Breast epithelium (tissue), 4 donors: ENCODE measurements around the gene ME3. TPM values are rescaled to one million over a fixed set of nuclear protein-coding genes. Genes with fewer than 3 reads are reported as not detected.
"Not testable (repeated sequence)": the region's sequence is repeated elsewhere in the genome, so short reads cannot be mapped to it uniquely, and the experiment has no call there.

Source experiments
- DNase-seq, 2 donors: peaks; one replicate each; pipeline ENCODE4 v3.0.0-alpha.2; 2019; ENCODE audit warnings: low spot score in 2 of 2
- H3K27ac ChIP-seq, 2 donors: fragments of 200-600 bp; sonication (generic) in 1 of 2; one replicate each; pipeline ENCODE4 v1.5.1; 2016 to 2019; ENCODE audit warnings: mild to moderate bottlenecking in 1 of 2
- H3K27me3 ChIP-seq, 2 donors: fragments of 200-600 bp; sonication (generic) in 1 of 2; one replicate each; pipeline versions ENCODE4 v1.5.1 to v1.6.0; 2017 to 2019; ENCODE audit warnings: control low read depth in 1 of 2, mild to moderate bottlenecking in 1 of 2
- H3K36me3 ChIP-seq: fragments of 200-600 bp; one replicate; pipeline ENCODE4 v1.5.1; 2019
- H3K4me1 ChIP-seq, 2 donors: fragments of 200-600 bp; sonication (generic); one replicate each; pipeline ENCODE4 v1.5.1; 2016 to 2019; ENCODE audit warnings: control low read depth in 1 of 2
- H3K4me3 ChIP-seq, 3 donors: fragments of 200-600 bp; sonication (generic); 1 replicate in 2 of 3; 2 replicates in 1 of 3; pipeline ENCODE4 v1.5.1; 2016 to 2019; ENCODE audit warnings: mild to moderate bottlenecking in 3 of 3, moderate library complexity in 2 of 3
- H3K9me3 ChIP-seq, 2 donors: fragments of 200-600 bp; sonication (generic) in 1 of 2; one replicate each; pipeline ENCODE4 v1.5.1; 2016 to 2019; ENCODE audit warnings: control low read depth in 1 of 2
- POLR2A ChIP-seq: fragments of 450-650 bp; IDR thresholded peaks from one replicate; pipeline ENCODE4 v1.6.1; 2016; ENCODE audit warnings: antibody characterized with exemption, mild to moderate bottlenecking, moderate library complexity
- POLR2AphosphoS5 ChIP-seq, 3 donors: sonication (generic); formaldehyde crosslinking; IDR thresholded peaks; one replicate each; pipeline ENCODE4 v1.6.1; 2017; ENCODE audit warnings: antibody characterized with exemption in 3 of 3
- intact Hi-C: fragments of 100-400 bp; cut with DNase I; formaldehyde crosslinking; loops from one replicate; pipeline ENCODE4 v1.15.1; 2023; ENCODE audit warnings: low total_unique reads
- total RNA-seq, 3 donors: library from RNA; depleted of rRNA; stranded (reverse); fragments of >200 nt; gene quantifications; one replicate each; pipeline ENCODE4 v1.1.0, GENCODE V29; 2016
- TF ChIP-seq, protein P1 (sequence below), 3 donors: fragments of 450-650 bp; IDR thresholded peaks; one replicate each; pipeline ENCODE4 v1.5.1; 2016 to 2017; ENCODE audit warnings: antibody characterized with exemption in 3 of 3, mild to moderate bottlenecking in 3 of 3, moderate library complexity in 3 of 3

The ME3 gene
- total RNA-seq, 3 donors from 2014 or later, result 53.0 to 68.5 (median 56.3) TPM

DNA sequence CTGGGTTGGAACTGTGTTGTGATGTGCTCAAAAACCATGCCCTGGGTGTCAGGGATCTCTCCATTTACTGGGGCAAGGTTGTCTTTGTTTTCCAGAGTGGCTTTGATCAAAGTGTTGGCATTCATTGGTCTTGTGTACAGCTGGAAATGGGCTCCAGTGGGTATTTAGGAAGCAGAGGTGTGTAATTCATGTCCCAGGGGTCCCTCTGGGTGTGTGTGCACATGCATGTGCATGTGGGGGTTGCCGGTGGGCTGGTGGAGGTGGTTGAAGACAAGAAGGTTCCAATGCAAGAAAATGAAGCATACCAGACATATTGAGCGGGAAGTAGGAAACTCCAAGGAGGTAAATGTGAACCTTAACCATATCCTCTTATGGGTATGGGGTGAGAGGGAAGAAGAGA is 121.7 kb downstream of the ME3 start:
- H3K4me3 ChIP-seq, result no peak overlapping the region
- H3K9me3 ChIP-seq, result no peaks in the 10 kb centered on the region
- TF ChIP-seq POLR2A (no peak), POLR2AphosphoS5 (IDR thresholded peaks at IDR 0.05) (no peak)
- TF ChIP-seq, protein P1, sequence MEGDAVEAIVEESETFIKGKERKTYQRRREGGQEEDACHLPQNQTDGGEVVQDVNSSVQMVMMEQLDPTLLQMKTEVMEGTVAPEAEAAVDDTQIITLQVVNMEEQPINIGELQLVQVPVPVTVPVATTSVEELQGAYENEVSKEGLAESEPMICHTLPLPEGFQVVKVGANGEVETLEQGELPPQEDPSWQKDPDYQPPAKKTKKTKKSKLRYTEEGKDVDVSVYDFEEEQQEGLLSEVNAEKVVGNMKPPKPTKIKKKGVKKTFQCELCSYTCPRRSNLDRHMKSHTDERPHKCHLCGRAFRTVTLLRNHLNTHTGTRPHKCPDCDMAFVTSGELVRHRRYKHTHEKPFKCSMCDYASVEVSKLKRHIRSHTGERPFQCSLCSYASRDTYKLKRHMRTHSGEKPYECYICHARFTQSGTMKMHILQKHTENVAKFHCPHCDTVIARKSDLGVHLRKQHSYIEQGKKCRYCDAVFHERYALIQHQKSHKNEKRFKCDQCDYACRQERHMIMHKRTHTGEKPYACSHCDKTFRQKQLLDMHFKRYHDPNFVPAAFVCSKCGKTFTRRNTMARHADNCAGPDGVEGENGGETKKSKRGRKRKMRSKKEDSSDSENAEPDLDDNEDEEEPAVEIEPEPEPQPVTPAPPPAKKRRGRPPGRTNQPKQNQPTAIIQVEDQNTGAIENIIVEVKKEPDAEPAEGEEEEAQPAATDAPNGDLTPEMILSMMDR (IDR thresholded peaks at IDR 0.05), result no peak
- peaks cover 0 to 22% of the 10 kb centered on the region in 2 donors for H3K4me1 ChIP-seq
- no peaks in the 10 kb centered on the region for H3K27me3 ChIP-seq
- DNase-seq, result no peak
- H3K27ac ChIP-seq, result peak overlapping the region; percentile 77 to 89
- H3K36me3 ChIP-seq, result no peaks in the 10 kb centered on the region
- intact Hi-C loops, result no loop called here

DNA sequence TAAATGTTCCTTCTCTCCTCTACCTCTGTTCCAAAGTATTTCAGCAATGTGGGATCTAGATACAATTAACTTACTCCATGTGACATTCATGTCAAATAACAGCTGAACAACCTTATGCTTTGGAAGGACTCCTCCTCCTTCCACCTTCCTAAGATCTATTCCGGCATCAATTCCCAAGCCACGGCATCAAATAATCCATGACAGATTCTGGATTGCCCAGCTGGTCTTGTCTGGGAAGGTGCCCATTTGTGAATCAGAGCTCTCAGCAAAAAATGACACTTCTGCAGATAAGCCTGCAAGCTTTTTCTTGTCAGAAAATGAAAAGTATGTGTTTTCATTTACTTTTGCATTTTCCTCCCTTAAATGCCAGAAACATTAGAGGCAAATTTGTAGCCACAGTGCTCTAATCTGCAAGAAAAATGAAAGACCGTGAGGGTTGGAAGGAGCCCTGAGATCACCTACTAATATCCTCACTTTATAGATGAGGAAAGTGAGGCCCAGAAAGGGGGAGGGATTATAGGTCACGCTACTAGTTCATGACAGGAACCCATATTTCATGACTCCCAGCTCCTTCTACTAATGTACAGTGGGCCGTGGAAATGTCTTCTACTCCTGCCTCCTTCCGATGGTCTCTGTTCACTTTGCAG is 124.0 kb downstream of the ME3 start:
- H3K4me1 ChIP-seq, result peaks cover 0 to 22% of the 10 kb centered on the region in 2 donors
- no peak overlapping the region for H3K4me3 ChIP-seq
- peak overlapping the region; percentile 79 to 89 for H3K27ac ChIP-seq
- TF ChIP-seq, protein P1 (IDR thresholded peaks at IDR 0.05), result no peak
- no peak for TF ChIP-seq POLR2AphosphoS5 (IDR thresholded peaks at IDR 0.05)
- TF ChIP-seq POLR2A, result no peak
- H3K9me3 ChIP-seq, result no peaks in the 10 kb centered on the region
- H3K27me3 ChIP-seq, result no peaks in the 10 kb centered on the region
- intact Hi-C loops, result no loop called here
- no peak for DNase-seq
- H3K36me3 ChIP-seq, result no peaks in the 10 kb centered on the region

DNA sequence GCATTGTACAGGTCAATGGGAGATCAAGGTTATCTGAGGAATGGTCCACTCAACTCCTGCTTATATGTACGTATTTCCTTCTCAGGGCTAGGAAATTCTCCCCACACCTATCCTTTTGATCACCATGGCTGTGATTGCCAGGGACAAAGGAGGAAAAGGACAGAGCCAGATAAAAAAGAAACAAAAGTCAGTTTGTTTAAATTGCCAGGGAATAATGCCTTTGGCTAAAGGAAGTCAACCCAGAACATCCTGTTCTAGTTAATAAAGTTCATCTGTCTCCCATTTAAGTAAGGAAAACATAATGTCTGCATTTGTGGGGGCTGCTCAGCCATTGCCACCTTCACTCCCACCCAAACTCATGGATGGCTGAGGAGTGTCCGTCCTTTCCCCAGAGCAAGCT is 124.7 kb downstream of the ME3 start:
- Histone ChIP-seq H3K4me1 (peaks cover 0 to 22% of the 10 kb centered on the region in 2 donors), H3K4me3 (no peak overlapping the region)
- intact Hi-C loops, result no loop called here

DNA sequence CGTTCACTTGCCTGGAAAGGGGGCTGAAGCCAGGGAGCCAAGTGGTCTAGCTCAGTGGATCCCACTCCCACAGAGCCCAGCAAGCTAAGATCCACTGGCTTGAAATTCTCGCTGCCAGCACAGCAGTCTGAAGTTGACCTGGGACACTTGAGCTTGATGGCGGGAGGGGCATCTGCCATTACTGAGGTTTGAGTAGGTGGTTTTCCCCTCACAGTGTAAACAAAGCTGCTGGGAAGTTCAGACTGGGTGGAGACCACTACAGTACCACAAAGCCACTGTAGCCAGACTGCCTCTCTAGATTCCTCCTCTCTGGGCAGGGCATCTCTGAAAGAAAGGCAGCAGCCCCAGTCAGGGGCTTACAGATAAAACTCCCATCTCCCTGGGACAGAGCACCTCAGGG is 131.1 kb downstream of the ME3 start:
- H3K36me3 ChIP-seq, H3K27me3 ChIP-seq, H3K9me3 ChIP-seq, H3K4me1 ChIP-seq, H3K4me3 ChIP-seq, H3K27ac ChIP-seq, DNase-seq, intact Hi-C loops: not testable (repeated sequence)

More for the DNA sequence above, 124.7 kb downstream of the ME3 start:
- Histone ChIP-seq H3K9me3 (no peaks in the 10 kb centered on the region), H3K36me3 (no peaks in the 10 kb centered on the region), H3K27me3 (no peaks in the 10 kb centered on the region), H3K27ac (peak overlapping the region; percentile 79 to 89)
- TF ChIP-seq POLR2A, result no peak
- peak in 2 of 3 donors; percentile 19 to 33 for TF ChIP-seq POLR2AphosphoS5 (IDR thresholded peaks at IDR 0.05)
- DNase-seq, result peak in 1 of 2 donors; percentile 36

DNA sequence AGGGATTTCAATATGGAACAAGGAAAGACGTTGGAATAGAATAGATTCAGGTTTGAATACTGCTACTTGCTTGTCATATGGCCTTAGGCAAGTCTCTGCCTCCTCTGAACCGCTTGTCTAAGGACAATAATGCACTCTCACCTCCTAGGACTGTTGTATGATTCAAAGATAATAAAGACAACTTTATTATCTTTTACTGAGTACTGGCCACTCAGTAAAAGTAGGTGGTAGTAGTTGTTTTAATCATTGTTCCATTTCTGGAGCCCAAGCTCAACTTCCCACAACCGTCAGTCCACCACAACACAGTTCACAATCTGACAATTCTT is 134.2 kb downstream of the ME3 start:
- no peaks in the 10 kb centered on the region for H3K4me1 ChIP-seq
- H3K27me3 ChIP-seq, result no peaks in the 10 kb centered on the region
- DNase-seq, result no peak
- TF ChIP-seq POLR2AphosphoS5 (IDR thresholded peaks at IDR 0.05), result no peak
- no peak for TF ChIP-seq POLR2A
- TF ChIP-seq, protein P1 (IDR thresholded peaks at IDR 0.05), result no peak
- H3K4me3 ChIP-seq, result no peak overlapping the region
- no peak overlapping the region for H3K27ac ChIP-seq
- no peaks in the 10 kb centered on the region for H3K36me3 ChIP-seq
- peaks cover 0 to 4% of the 10 kb centered on the region in 2 donors for H3K9me3 ChIP-seq
- intact Hi-C loops, result no loop called here

DNA sequence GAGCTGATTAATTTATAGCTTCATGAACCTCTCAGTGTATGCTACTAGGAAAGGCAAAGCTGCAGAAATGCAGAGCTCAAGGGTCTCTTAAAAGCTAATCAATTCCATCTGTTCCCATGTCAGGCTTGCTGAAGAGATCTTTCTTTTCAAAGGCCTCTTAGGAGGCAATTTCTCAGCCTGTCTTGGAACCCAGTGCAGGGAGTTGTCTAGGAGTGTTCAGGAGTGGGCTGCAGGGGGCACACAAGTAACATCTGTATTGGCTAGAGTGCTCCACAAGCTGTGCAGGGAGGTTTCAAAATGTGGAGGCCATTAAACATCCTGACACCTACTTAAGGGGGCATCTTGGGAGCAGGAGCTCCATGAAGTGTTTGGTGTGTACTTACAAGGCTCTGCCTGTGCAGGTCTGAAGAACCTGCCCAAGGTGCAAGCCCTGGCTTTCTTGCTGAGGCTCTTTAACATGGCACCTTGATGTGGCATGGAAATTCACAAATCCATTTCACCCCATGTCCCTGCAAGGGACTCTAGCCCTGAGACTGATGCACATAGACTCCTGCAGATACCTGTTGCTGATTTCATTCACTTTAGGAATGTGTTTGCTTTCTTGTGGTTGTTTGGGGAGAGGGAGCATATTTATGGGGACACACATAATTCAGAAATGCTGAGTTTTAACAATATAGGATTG is 134.7 kb downstream of the ME3 start:
- Histone ChIP-seq H3K4me3 (no peak overlapping the region), H3K27me3 (no peaks in the 10 kb centered on the region), H3K9me3 (peaks cover 0 to 4% of the 10 kb centered on the region in 2 donors), H3K27ac (no peak overlapping the region), H3K4me1 (no peaks in the 10 kb centered on the region), H3K36me3 (no peaks in the 10 kb centered on the region)
- TF ChIP-seq POLR2AphosphoS5 (IDR thresholded peaks at IDR 0.05), result no peak
- TF ChIP-seq POLR2A, result no peak
- TF ChIP-seq, protein P1 (IDR thresholded peaks at IDR 0.05), result no peak
- intact Hi-C loops, result no loop called here
- DNase-seq, result no peak
